K562 (cell line): ENCODE measurements around the gene GNG14. TPM values are rescaled to one million over a fixed set of nuclear protein-coding genes. Genes with fewer than 3 reads are reported as not detected.

Source experiments
- ARID1B ChIP-seq: fragments of 450-650 bp; IDR thresholded peaks from 2 replicates; pipeline ENCODE4 v1.6.1; 2016; ENCODE audit warnings: antibody characterized with exemption, mild to moderate bottlenecking, inconsistent platforms
- BCL6 ChIP-seq: fragments of 250-450 bp; sonication (Bioruptor Pico); IDR thresholded peaks from 2 replicates; pipeline ENCODE4 v1.4.0; 2020
- FOXP1 ChIP-seq: sonication (generic); formaldehyde crosslinking; IDR thresholded peaks from 2 replicates; pipeline ENCODE4 v1.8.0; 2022; ENCODE audit warnings: mild to moderate bottlenecking, missing genetic modification reagents
- HCFC1 ChIP-seq: IDR thresholded peaks from 2 replicates; pipeline ENCODE4 v1.6.1; 2012; ENCODE audit warnings: low read depth, low read length, improper control_type of control experiment
- HEY1 ChIP-seq: fragments of 250-450 bp; sonication (Bioruptor Pico); IDR thresholded peaks from 2 replicates; pipeline ENCODE4 v1.5.0; 2020; ENCODE audit warnings: mild to moderate bottlenecking, moderate library complexity, borderline replicate concordance
- NCOA2 ChIP-seq, 2 experiments: fragments of 450-650 bp; IDR thresholded peaks; 2 replicates each; pipeline ENCODE4 v1.6.1; 2018; ENCODE audit warnings: mild to moderate bottlenecking in 2 of 2, moderate library complexity in 1 of 2; ENCODE audit not compliant: partially characterized antibody in 2 of 2
- NONO ChIP-seq, 2 experiments: fragments of 200-400 bp in 1 of 2; fragments of 450-650 bp in 1 of 2; formaldehyde crosslinking in 1 of 2; IDR thresholded peaks; 2 replicates each; pipeline ENCODE4 v1.6.1; 2017; ENCODE audit warnings: low read depth in 2 of 2, mild to moderate bottlenecking in 2 of 2, moderate library complexity in 2 of 2, low read length in 1 of 2
- STAT5B ChIP-seq: fragments of 250-450 bp; sonication (Bioruptor Pico); IDR thresholded peaks from 2 replicates; pipeline ENCODE4 v1.8.0; 2021; ENCODE audit warnings: mild to moderate bottlenecking, inconsistent platforms
- THRAP3 ChIP-seq: fragments of 450-650 bp; IDR thresholded peaks from 2 replicates; pipeline ENCODE4 v1.6.1; 2016; ENCODE audit warnings: mild to moderate bottlenecking, inconsistent platforms, borderline replicate concordance
- ZC3H4 ChIP-seq: sonication (generic); formaldehyde crosslinking; IDR thresholded peaks from 2 replicates; pipeline ENCODE4 v1.9.0; 2021; ENCODE audit warnings: missing genetic modification reagents, borderline replicate concordance
- ZNF121 ChIP-seq: sonication (generic); formaldehyde crosslinking; conservative IDR thresholded peaks from 2 replicates; pipeline ENCODE4 v1.8.0; 2022; ENCODE audit warnings: missing genetic modification reagents
- ZNF354B ChIP-seq: fragments of 250-450 bp; sonication (Bioruptor Pico); IDR thresholded peaks from 2 replicates; pipeline ENCODE4 v1.4.0; 2020
- ZNF766 ChIP-seq: fragments of 200-800 bp; sonication (Bioruptor generic); conservative IDR thresholded peaks from 2 replicates; pipeline ENCODE4 v1.6.1; 2016; ENCODE audit warnings: missing genetic modification characterization, missing compliant biosample characterization
- ZNF77 ChIP-seq: fragments of 250-450 bp; sonication (Bioruptor Pico); IDR thresholded peaks from 2 replicates; pipeline ENCODE4 v1.5.0; 2020
- ZSCAN32 ChIP-seq: fragments of 450-650 bp; formaldehyde crosslinking; IDR thresholded peaks from 2 replicates; pipeline ENCODE4 v1.4.0; 2020; ENCODE audit warnings: mild to moderate bottlenecking, moderate library complexity
- polyA plus RNA-seq, 8 experiments: library from polyadenylated mRNA; depleted of rRNA in 4 of 8; stranded (reverse) in 5 of 8; unstranded in 3 of 8; fragments of >200 nt; fragmentation: Nextera tagmentation in 2 of 8; fragmentation: Illumina TruSeq in 1 of 8; extraction: Ambion mirVana in 2 of 8; extraction: Trizol in 1 of 8; gene quantifications; 2 replicates each; pipeline versions ENCODE4 v1.2.1 to v1.2.3, GENCODE V29; 2011 to 2014; ENCODE audit warnings: inconsistent platforms in 1 of 8, missing spikeins in 1 of 8
- total RNA-seq, 7 experiments: library from RNA; depleted of rRNA in 6 of 7; stranded (reverse); fragments of >200 nt in 6 of 7; fragmentation: Illumina TruSeq in 2 of 7; extraction: Trizol in 2 of 7; gene quantifications; 2 replicates each; pipeline versions ENCODE4 v1.2.1 to v1.2.3, GENCODE V29; 2011 to 2021; ENCODE audit warnings: low replicate concordance in 1 of 7
- TF ChIP-seq, protein P1 (sequence below): fragments of 250-450 bp; sonication (Bioruptor Pico); IDR thresholded peaks from 2 replicates; pipeline ENCODE4 v1.5.0; 2020; ENCODE audit warnings: mild to moderate bottlenecking
- TF ChIP-seq, protein P2 (sequence below): fragments of 450-650 bp; IDR thresholded peaks from 2 replicates; pipeline ENCODE4 v1.6.1; 2016; ENCODE audit warnings: antibody characterized with exemption
- TF ChIP-seq, protein P3 (sequence below): fragments of 450-650 bp; IDR thresholded peaks from 2 replicates; pipeline ENCODE4 v1.6.1; 2016; ENCODE audit warnings: borderline replicate concordance
- TF ChIP-seq, protein P4 (sequence below): IDR thresholded peaks from 2 replicates; pipeline ENCODE4 v1.6.1; 2016; ENCODE audit warnings: missing genetic modification characterization, missing compliant biosample characterization

The GNG14 gene
- total and polyA plus RNA-seq, 9 of the 15 experiments (the other 6 are each of a cell fraction or from before 2014, with no cell fraction given): not detected

DNA sequence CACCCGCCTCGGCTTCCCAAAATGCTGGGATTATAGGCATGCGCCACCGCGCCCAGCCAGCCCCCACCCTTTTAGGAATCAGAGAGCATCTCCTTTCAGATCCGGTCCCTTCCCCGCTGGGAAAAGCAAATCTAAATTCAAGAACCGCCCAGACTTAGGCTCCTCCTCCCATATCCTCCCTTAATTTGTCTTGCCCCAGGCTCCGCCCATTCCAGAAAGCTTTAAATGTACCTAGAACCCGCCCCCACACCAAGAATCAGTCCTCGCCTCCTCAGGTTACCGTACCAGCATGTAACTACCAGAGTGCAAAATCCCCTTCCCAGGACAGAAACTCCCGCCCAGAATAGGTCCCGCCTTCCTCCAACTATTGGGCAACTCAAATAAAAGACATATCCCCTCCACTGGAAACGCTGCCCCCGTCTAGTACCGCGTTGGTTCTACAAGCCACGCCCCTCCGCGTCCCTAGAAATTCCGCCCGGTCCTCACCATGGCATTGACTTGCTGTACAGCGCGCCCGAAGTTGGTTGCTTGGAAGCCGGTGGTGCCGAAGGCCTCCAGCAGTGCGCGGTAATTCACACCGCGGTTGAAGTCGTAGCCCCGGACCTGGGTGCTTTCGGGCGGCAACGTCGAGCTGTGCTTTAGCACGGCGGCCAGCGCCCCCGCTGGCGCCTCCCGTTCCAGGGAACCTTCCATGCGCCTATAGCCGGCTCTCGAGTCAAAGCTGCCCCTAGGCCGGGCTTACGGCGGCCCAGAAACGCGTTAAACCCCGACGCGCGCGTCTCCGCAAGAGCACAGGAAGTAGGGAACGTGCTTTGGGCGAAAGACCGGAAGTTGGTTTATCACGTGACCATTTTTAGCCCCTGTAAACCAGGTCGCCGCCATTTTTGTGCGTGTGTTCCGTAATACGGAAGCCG lies 6.5 kb upstream of the GNG14 start, which contains the start of gene DHPS (continued):
- no peak for TF ChIP-seq THRAP3
- TF ChIP-seq, protein P1, sequence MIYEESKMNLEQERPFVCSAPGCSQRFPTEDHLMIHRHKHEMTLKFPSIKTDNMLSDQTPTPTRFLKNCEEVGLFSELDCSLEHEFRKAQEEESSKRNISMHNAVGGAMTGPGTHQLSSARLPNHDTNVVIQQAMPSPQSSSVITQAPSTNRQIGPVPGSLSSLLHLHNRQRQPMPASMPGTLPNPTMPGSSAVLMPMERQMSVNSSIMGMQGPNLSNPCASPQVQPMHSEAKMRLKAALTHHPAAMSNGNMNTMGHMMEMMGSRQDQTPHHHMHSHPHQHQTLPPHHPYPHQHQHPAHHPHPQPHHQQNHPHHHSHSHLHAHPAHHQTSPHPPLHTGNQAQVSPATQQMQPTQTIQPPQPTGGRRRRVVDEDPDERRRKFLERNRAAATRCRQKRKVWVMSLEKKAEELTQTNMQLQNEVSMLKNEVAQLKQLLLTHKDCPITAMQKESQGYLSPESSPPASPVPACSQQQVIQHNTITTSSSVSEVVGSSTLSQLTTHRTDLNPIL (CRISPR knock-in tag): no peak
- TF ChIP-seq FOXP1: peak; percentile 97
- TF ChIP-seq, protein P2, sequence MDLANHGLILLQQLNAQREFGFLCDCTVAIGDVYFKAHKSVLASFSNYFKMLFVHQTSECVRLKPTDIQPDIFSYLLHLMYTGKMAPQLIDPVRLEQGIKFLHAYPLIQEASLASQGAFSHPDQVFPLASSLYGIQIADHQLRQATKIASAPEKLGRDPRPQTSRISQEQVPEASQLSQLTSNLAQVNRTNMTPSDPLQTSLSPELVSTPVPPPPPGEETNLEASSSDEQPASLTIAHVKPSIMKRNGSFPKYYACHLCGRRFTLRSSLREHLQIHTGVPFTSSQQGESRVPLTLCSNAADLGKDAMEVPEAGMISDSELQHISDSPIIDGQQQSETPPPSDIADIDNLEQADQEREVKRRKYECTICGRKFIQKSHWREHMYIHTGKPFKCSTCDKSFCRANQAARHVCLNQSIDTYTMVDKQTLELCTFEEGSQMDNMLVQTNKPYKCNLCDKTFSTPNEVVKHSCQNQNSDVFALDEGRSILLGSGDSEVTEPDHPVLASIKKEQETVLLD: no peak
- TF ChIP-seq ZNF354B: no peak
- peak; percentile 16; the same call in 1 of the 2 replicates for TF ChIP-seq ARID1B
- TF ChIP-seq BCL6 (CRISPR knock-in tag): peak; percentile 34; the same call in 1 of the 2 replicates
- no peak for TF ChIP-seq STAT5B (CRISPR knock-in tag)
- TF ChIP-seq ZNF77: no peak
- TF ChIP-seq, protein P3, sequence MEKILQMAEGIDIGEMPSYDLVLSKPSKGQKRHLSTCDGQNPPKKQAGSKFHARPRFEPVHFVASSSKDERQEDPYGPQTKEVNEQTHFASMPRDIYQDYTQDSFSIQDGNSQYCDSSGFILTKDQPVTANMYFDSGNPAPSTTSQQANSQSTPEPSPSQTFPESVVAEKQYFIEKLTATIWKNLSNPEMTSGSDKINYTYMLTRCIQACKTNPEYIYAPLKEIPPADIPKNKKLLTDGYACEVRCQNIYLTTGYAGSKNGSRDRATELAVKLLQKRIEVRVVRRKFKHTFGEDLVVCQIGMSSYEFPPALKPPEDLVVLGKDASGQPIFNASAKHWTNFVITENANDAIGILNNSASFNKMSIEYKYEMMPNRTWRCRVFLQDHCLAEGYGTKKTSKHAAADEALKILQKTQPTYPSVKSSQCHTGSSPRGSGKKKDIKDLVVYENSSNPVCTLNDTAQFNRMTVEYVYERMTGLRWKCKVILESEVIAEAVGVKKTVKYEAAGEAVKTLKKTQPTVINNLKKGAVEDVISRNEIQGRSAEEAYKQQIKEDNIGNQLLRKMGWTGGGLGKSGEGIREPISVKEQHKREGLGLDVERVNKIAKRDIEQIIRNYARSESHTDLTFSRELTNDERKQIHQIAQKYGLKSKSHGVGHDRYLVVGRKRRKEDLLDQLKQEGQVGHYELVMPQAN: peak; percentile 92
- peak; percentile 79 for TF ChIP-seq HCFC1
- TF ChIP-seq, protein P4, sequence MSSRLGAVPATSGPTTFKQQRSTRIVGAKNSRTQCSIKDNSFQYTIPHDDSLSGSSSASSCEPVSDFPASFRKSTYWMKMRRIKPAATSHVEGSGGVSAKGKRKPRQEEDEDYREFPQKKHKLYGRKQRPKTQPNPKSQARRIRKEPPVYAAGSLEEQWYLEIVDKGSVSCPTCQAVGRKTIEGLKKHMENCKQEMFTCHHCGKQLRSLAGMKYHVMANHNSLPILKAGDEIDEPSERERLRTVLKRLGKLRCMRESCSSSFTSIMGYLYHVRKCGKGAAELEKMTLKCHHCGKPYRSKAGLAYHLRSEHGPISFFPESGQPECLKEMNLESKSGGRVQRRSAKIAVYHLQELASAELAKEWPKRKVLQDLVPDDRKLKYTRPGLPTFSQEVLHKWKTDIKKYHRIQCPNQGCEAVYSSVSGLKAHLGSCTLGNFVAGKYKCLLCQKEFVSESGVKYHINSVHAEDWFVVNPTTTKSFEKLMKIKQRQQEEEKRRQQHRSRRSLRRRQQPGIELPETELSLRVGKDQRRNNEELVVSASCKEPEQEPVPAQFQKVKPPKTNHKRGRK (tag): no peak
- TF ChIP-seq ZSCAN32 (CRISPR knock-in tag): 0 out of 2 replicates have a peak, but pooled peaks have one; percentile 26
- TF ChIP-seq ZNF121 (CRISPR knock-in tag): no peak
- no peak; a peak in 1 of 4 replicates for TF ChIP-seq NONO (IDR thresholded peaks at IDR 0.05; ENCODE audit: low read depth in 2 of 2, low read length in 1 of 2)
- TF ChIP-seq HEY1 (CRISPR knock-in tag): no peak
- TF ChIP-seq NCOA2 (IDR thresholded peaks at IDR 0.05; ENCODE audit: partially characterized antibody in 2 of 2): no peak
- TF ChIP-seq ZNF766: no peak
- TF ChIP-seq ZC3H4 (CRISPR knock-in tag): no peak
